GM23248 (cell line): ENCODE results near the gene TNFRSF4.

Source experiments
- EZH2 ChIP-seq: fragments of 200-600 bp; sonication (generic); IDR thresholded peaks from 2 replicates; pipeline ENCODE4 v1.6.1; 2018; ENCODE audit warnings: antibody characterized with exemption, mild to moderate bottlenecking; ENCODE audit not compliant: insufficient read depth, poor library complexity, severe bottlenecking
- EZH2phosphoT487 ChIP-seq: fragments of 200-600 bp; sonication (generic); IDR thresholded peaks from 2 replicates; pipeline ENCODE4 v1.6.1; 2018; ENCODE audit warnings: antibody characterized with exemption, moderate library complexity, mild to moderate bottlenecking, low read depth; ENCODE audit not compliant: insufficient read depth

- TF ChIP-seq EZH2 (no peak), EZH2phosphoT487 (no peak)
These were observed 24.8 kb downstream of the TNFRSF4 start for GRCh38 chr1:1189111-1189510.
